Measurements from ENCODE around the gene CDH8.
"Not testable (repeated sequence)": the region's sequence is repeated elsewhere in the genome, so short reads cannot be mapped to it uniquely, and the experiment has no call there.

The CDH8 gene

DNA sequence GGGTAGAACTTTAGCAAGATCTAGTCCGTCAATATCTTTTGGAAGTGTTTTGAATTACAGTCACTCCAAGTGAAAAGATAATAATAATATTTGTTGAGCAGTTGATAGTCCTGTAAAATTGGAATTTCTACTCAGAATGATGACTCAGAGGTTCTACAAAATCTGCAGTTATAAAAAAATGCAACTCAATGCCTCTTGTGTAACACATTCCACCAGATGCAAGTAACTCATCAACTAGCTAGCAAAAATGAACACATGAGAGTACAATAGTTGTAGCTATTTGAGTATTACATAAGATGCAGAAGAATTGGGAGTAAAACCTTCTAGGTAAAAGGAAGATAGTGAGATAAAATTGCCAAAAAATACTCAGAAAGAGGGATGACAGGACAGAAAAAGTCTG lies 177.2 kb downstream of the CDH8 start:
- DNase-seq (ENCODE audit: low spot score): no peak

- DNase-seq (ENCODE audit: low spot score): no peak
Measured at GRCh38 chr16:61842666-61843065, 193.6 kb downstream of the CDH8 start.

GRCh38 chr16:61836804-61837393 lies 199.3 kb downstream of the CDH8 start:
- DNase-seq (ENCODE audit: low spot score): no peak

DNA sequence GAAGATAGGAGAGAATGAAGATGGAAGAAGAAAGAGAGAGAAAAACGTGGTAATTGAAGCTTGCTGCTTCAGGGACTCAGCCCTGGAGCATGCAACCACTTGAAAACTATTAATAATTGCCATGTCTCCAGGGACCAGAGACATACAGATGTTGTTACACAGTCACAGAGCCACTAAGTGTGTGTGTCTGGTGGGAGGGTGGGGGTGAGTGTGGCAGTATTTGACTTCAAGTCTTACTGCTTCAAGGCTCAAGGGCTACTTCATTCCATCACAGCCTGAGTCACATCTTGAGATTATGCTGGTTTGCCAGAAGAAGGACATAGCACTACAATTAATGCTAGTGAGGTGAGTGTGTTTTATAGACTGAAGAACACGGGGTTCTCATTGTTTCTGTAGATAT lies 202.2 kb downstream of the CDH8 start:
- DNase-seq (ENCODE audit: low spot score): no peak

DNA sequence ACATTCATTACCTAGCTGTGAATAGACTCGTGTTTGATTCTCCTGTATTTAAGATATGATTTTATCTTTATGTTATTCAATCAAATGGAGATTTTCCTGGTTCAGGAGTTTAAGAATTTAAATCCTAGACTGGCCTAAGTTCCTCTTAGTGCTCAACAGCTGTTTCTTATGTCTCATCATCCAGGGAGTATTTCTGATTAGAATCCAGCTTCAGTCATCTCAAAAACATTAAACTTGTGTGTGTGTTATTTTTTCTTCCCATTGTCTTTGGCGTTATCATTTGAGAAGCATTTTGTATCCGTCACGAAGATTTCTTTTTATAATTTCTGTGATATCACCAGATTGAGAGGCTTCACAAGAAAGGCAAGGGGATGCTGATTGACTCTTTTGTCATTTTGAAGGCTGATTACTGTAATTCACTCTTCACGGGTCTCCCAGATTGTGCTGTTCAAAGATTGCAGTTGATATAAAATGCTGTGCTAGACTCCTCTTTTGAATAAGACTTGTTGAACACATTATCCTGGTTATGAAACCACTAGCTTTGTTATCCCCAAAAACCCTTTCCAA lies 204.8 kb downstream of the CDH8 start:
- no peak for DNase-seq (ENCODE audit: low spot score)

GRCh38 chr16:61829631-61830030 lies 206.6 kb downstream of the CDH8 start:
- no peak for DNase-seq (ENCODE audit: low spot score)

DNA sequence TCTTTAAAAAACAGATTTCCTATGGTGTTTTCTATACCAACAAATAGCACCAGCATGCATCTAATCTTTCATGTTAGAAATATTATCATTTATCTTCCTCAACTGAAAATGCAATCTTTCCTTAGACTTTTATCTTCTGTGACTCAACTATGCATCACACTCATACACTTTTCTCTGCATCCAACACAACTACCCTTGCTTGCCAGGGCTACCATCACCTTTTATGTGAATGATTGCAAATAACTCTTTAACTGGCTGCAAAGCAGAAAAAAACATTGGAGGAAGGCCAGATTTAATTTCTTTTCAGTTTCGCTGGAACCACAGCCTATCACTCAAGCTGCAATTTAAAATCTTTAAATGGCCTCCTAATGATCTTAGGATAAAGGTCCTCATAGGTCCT lies 212.9 kb downstream of the CDH8 start:
- no peak for DNase-seq (ENCODE audit: low spot score)

DNA sequence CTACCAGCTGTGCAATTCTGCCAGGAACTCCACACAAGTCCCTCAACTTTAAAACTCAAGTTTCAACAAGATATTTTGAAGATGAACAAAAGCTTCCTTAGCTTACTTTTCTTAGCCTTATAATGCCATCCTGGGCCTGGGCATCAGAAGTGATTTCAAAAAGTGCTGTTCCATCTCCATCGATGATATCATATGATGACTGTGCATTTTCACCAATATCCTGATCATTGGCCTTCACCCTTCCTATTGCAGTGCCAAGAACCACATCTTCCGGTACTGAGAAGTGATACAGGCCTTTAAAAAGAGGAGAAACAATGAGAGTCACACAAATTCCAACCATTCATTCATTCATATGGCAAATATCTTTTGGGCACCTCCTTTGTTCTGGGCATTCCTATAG lies 215.4 kb downstream of the CDH8 start:
- DNase-seq (ENCODE audit: low spot score): no peak

GRCh38 chr16:61820398-61820797 lies 215.8 kb downstream of the CDH8 start:
- peak; percentile 20 for DNase-seq (ENCODE audit: low spot score)

GRCh38 chr16:61818850-61819249 lies 217.4 kb downstream of the CDH8 start:
- no peak for DNase-seq (ENCODE audit: low spot score)

DNA sequence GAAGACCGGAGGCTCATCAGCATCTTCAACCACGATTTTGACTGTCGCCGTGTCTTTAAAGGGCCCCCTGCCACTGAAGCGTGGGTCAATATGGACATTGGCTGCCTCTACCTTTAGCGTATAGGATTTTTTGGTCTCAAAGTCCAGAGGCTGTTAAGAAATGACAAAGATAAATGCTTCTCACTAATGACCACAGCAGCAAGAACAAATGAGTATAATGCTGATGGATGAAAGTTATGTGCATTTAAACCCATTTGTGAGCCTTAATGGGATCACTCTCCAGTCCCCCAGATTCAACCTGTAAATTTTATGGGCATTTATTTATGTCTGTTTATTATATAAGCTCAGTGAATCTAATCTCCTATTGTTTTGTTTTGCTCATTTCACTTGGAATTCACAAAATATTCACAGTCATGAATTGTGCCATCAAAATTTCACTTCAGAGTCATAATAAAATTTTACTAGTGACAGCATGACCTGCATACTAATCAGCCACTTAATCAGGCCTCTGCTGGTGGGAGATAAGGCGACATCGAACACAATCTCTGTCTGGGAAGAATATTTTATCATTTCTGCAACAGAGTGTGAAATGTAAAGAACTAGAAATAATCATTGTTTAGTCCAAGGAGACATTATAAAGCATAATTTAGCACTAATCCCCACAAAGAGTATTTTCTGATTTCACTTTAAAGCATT lies 218.5 kb downstream of the CDH8 start:
- DNase-seq (ENCODE audit: low spot score): no peak

- DNase-seq (ENCODE audit: low spot score): no peak
Measured at GRCh38 chr16:61814726-61815347, 221.4 kb downstream of the CDH8 start.

DNA sequence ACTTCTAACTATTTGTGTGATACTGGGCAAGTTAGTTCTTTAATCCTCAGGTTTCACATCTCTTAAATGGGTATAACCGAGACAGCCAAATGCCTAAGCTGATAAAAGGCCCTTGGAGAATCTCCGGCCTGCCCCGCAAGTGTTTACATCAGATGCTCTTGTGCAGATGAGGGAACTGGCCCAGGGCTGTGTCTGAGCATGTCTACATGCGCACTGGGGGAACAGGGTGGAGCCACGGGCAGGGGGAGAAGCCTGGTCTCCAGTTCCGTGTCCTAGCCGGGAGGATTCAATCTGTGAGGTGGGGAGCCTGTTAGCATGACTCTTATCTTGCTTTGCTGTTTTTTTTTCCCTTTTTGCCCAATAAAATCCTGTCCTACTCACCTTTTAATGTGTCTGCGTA lies 222.9 kb downstream of the CDH8 start:
- no peak for DNase-seq (ENCODE audit: low spot score)

DNA sequence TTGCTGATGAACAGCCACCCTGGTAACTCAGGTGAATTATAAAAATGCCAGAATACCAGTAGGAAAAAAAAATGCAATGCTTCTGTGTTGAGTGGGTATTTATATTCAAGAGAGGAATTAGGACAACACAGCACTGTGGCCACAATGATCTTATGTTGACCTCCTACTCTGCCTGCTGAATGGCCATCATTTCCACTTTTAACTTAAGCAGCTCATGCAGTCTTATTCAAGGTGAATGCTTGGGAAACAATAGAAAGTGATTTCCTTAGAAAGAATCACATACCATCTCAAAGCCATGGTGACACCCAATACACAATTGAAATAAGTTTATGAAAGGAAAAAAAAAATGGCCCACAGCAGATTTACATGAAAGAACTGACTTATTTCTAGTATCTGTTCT lies 224.0 kb downstream of the CDH8 start:
- DNase-seq (ENCODE audit: low spot score): no peak

- DNase-seq (ENCODE audit: low spot score): no peak
Measured at GRCh38 chr16:61807551-61807950, 228.7 kb downstream of the CDH8 start.

DNA sequence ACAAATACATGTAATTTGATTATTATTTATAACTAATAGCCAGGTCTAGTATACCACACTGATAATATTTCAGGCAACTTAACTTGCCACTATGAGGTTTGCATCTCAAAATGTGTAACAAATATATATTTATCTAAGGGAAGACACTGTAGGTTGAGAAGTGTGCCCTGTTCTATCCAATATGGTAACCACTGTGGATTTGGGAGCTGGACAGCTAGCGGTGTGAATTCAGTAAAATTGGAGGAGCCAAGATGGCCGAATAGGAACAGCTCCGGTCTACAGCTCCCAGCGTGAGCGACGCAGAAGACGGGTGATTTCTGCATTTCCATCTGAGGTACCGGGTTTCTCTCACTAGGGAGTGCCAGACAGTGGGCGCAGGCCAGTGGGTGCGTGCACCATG lies 235.0 kb downstream of the CDH8 start:
- DNase-seq (ENCODE audit: low spot score): not testable (repeated sequence)

- DNase-seq (ENCODE audit: low spot score): no peak
Measured at GRCh38 chr16:61798741-61799140, 237.5 kb downstream of the CDH8 start.

- DNase-seq (ENCODE audit: low spot score): no peak
Measured at GRCh38 chr16:61797961-61798507, 238.2 kb downstream of the CDH8 start.

GRCh38 chr16:61797296-61797795 lies 238.9 kb downstream of the CDH8 start:
- no peak for DNase-seq (ENCODE audit: low spot score)

GRCh38 chr16:61792194-61792909 lies 243.9 kb downstream of the CDH8 start:
- DNase-seq (ENCODE audit: low spot score): peak; percentile 76

- no peak for DNase-seq (ENCODE audit: low spot score)
Measured at GRCh38 chr16:61791464-61791863, 244.8 kb downstream of the CDH8 start.

- DNase-seq (ENCODE audit: low spot score): not testable (repeated sequence)
Measured at GRCh38 chr16:61781855-61782254, 254.4 kb downstream of the CDH8 start.

Data from kidney capillary endothelial cell (primary cell).